WTC11 (cell line): ENCODE measurements around the gene PSENEN. TPM values are rescaled to one million over a fixed set of nuclear protein-coding genes. Genes with fewer than 3 reads are reported as not detected.

Experiments used
- ATAC-seq: fragments of 200-7000 bp; cut with Tn5 transposase; 2 replicates; pipeline ENCODE4 v1.10.0; 2021; ENCODE audit warnings: mild to moderate bottlenecking, moderate library complexity
- CTCF ChIA-PET: fragments of 300-600 bp; sonication (Branson Sonifier 250); formaldehyde crosslinking; loops from one replicate; lab custom pipeline; 2021; ENCODE audit warnings: antibody characterized with exemption; lab: Charles Lee
- POLR2A ChIA-PET: fragments of 350-600 bp; sonication (Branson Sonifier 250); formaldehyde crosslinking; loops from one replicate; lab custom pipeline; 2021; ENCODE audit warnings: antibody characterized with exemption; lab: Charles Lee
- DNase-seq: peaks from one replicate; pipeline ENCODE4 v3.0.0; 2021; ENCODE audit warnings: low spot score
- H3K27ac Mint-ChIP-seq: 2 replicates; pipeline ENCODE4 v1.8.0; 2021; ENCODE audit warnings: mixed read lengths
- H3K27me3 Mint-ChIP-seq: 2 replicates; pipeline ENCODE4 v1.8.0; 2021; ENCODE audit warnings: low read depth, mild to moderate bottlenecking, moderate library complexity, mixed read lengths
- H3K36me3 Mint-ChIP-seq: 2 replicates; pipeline ENCODE4 v1.8.0; 2021; ENCODE audit warnings: mixed read lengths
- H3K4me1 Mint-ChIP-seq: 2 replicates; pipeline ENCODE4 v1.8.0; 2022; ENCODE audit warnings: mixed read lengths
- H3K4me3 Mint-ChIP-seq: 2 replicates; pipeline ENCODE4 v1.8.0; 2021; ENCODE audit warnings: mild to moderate bottlenecking, moderate library complexity, mixed read lengths
- H3K9me3 Mint-ChIP-seq: 2 replicates; pipeline ENCODE4 v1.8.0; 2021; ENCODE audit warnings: mixed read lengths
- ATF6 ChIP-seq: sonication (generic); formaldehyde crosslinking; IDR thresholded peaks from 2 replicates; pipeline ENCODE4 v1.8.1; 2023; ENCODE audit warnings: mild to moderate bottlenecking, missing genetic modification reagents
- CDX4 ChIP-seq: fragments of 250-450 bp; sonication (Bioruptor Pico); IDR thresholded peaks from 2 replicates; pipeline ENCODE4 v1.9.0; 2021; ENCODE audit warnings: moderate library complexity, mild to moderate bottlenecking, inconsistent platforms, borderline replicate concordance
- E2F5 ChIP-seq: sonication (generic); formaldehyde crosslinking; IDR thresholded peaks from 2 replicates; pipeline ENCODE4 v1.8.1; 2022; ENCODE audit warnings: mild to moderate bottlenecking, moderate library complexity, missing genetic modification reagents
- GABPB1 ChIP-seq: sonication (generic); formaldehyde crosslinking; IDR thresholded peaks from 2 replicates; pipeline ENCODE4 v1.8.1; 2023; ENCODE audit warnings: mild to moderate bottlenecking, missing genetic modification reagents
- HMGA2 ChIP-seq: fragments of 250-450 bp; sonication (Bioruptor Pico); IDR thresholded peaks from 2 replicates; pipeline ENCODE4 v1.4.0; 2021; ENCODE audit warnings: mild to moderate bottlenecking, moderate library complexity
- MYBL2 ChIP-seq: sonication (generic); formaldehyde crosslinking; IDR thresholded peaks from 2 replicates; pipeline ENCODE4 v1.8.1; 2023; ENCODE audit warnings: mild to moderate bottlenecking, moderate library complexity, missing genetic modification reagents
- NR1H2 ChIP-seq: sonication (generic); formaldehyde crosslinking; IDR thresholded peaks from 2 replicates; pipeline ENCODE4 v1.9.0; 2021; ENCODE audit warnings: mild to moderate bottlenecking, moderate library complexity, missing genetic modification reagents
- PRDM15 ChIP-seq: sonication (generic); formaldehyde crosslinking; IDR thresholded peaks from 2 replicates; pipeline ENCODE4 v1.8.0; 2022; ENCODE audit warnings: missing genetic modification reagents
- RELA ChIP-seq: sonication (generic); formaldehyde crosslinking; IDR thresholded peaks from 2 replicates; pipeline ENCODE4 v1.8.1; 2022; ENCODE audit warnings: missing genetic modification reagents, mild to moderate bottlenecking, borderline replicate concordance
- SMAD4 ChIP-seq: sonication (generic); formaldehyde crosslinking; IDR thresholded peaks from 2 replicates; pipeline ENCODE4 v1.8.0; 2022; ENCODE audit warnings: mild to moderate bottlenecking, missing genetic modification reagents
- SOX15 ChIP-seq: fragments of 250-450 bp; sonication (Bioruptor Pico); IDR thresholded peaks from 2 replicates; pipeline ENCODE4 v1.9.0; 2021; ENCODE audit warnings: mild to moderate bottlenecking
- STAT6 ChIP-seq: sonication (generic); formaldehyde crosslinking; conservative IDR thresholded peaks from 2 replicates; pipeline ENCODE4 v1.8.1; 2023; ENCODE audit warnings: mild to moderate bottlenecking, low read depth, missing genetic modification reagents, moderate library complexity
- USF1 ChIP-seq: sonication (generic); formaldehyde crosslinking; IDR thresholded peaks from 2 replicates; pipeline ENCODE4 v1.8.0; 2022; ENCODE audit warnings: mild to moderate bottlenecking, missing genetic modification reagents
- ZBTB21 ChIP-seq: sonication (generic); formaldehyde crosslinking; IDR thresholded peaks from 2 replicates; pipeline ENCODE4 v1.8.1; 2023; ENCODE audit warnings: mild to moderate bottlenecking, missing genetic modification reagents, borderline replicate concordance
- ZBTB43 ChIP-seq: sonication (generic); formaldehyde crosslinking; IDR thresholded peaks from 2 replicates; pipeline ENCODE4 v1.8.1; 2023; ENCODE audit warnings: mild to moderate bottlenecking, missing genetic modification reagents
- ZNF416 ChIP-seq: fragments of 250-450 bp; sonication (Bioruptor Pico); IDR thresholded peaks from 2 replicates; pipeline ENCODE4 v1.9.0; 2021; ENCODE audit warnings: mild to moderate bottlenecking, inconsistent platforms
- ZNF512 ChIP-seq: sonication (generic); formaldehyde crosslinking; IDR thresholded peaks from 2 replicates; pipeline ENCODE4 v1.8.1; 2022; ENCODE audit warnings: missing genetic modification reagents, borderline replicate concordance
- ZNF671 ChIP-seq: fragments of 250-450 bp; sonication (Bioruptor Pico); IDR thresholded peaks from 2 replicates; pipeline ENCODE4 v1.8.0; 2021; ENCODE audit warnings: mild to moderate bottlenecking
- total RNA-seq: library from RNA; stranded (reverse); gene quantifications from 3 replicates; pipeline ENCODE4 v1.2.3, GENCODE V29; 2021

Gene PSENEN
- total RNA-seq, 1 experiment from 2014 or later, result 80.3 TPM

GRCh38 chr19:35753634-35754369 lies 8.4 kb downstream of the PSENEN start:
- Mint-ChIP-seq H3K4me1 (peaks cover 15% of the 10 kb centered on the region), H3K36me3 (no peaks in the 10 kb centered on the region), H3K27ac (no peak overlapping the region), H3K27me3 (peaks cover 23% of the 10 kb centered on the region), H3K4me3 (no peak overlapping the region), H3K9me3 (no peaks in the 10 kb centered on the region)
- DNase-seq, result no peak
- ATAC-seq, result no peak
- POLR2A ChIA-PET, result no interaction called here
- no peak for TF ChIP-seq SMAD4 (CRISPR knock-in tag)
- TF ChIP-seq MYBL2, result no peak
- CTCF ChIA-PET, result no interaction called here

GRCh38 chr19:35754370-35755130 lies 9.1 kb downstream of the PSENEN start:
- H3K36me3 Mint-ChIP-seq, result no peaks in the 10 kb centered on the region
- ATAC-seq (no peak), DNase-seq (no peak)
- peaks cover 23% of the 10 kb centered on the region for H3K27me3 Mint-ChIP-seq
- H3K4me3 Mint-ChIP-seq, result peak overlapping the region; percentile 68
- H3K9me3 Mint-ChIP-seq, result no peaks in the 10 kb centered on the region
- H3K4me1 Mint-ChIP-seq, result peaks cover 16% of the 10 kb centered on the region
- CTCF ChIA-PET, result no interaction called here
- POLR2A ChIA-PET, result no interaction called here
- no peak overlapping the region for H3K27ac Mint-ChIP-seq
- TF ChIP-seq STAT6 (CRISPR knock-in tag) (no peak), ZNF671 (CRISPR knock-in tag) (no peak), ZNF416 (CRISPR knock-in tag) (no peak), CDX4 (CRISPR knock-in tag) (no peak), GABPB1 (no peak), SOX15 (CRISPR knock-in tag) (no peak), PRDM15 (CRISPR knock-in tag) (no peak), USF1 (CRISPR knock-in tag) (no peak), ATF6 (CRISPR knock-in tag) (no peak), ZBTB43 (CRISPR knock-in tag) (no peak), ZNF512 (no peak), E2F5 (CRISPR knock-in tag) (no peak), RELA (CRISPR knock-in tag) (no peak), ZBTB21 (CRISPR knock-in tag) (no peak), HMGA2 (CRISPR knock-in tag) (no peak), NR1H2 (no peak)
